Activated CD8-positive, alpha-beta memory T cell treated with anti-CD3 and anti-CD28 coated beads for 48 hours (primary cell): ENCODE data around the gene HSDL2.
A peak's percentile ranks its signal among the peaks of the same experiment; 100 is the strongest.

Experiments
- DNase-seq, 3 experiments: peaks; one replicate each; pipeline ENCODE4 v3.0.0-alpha.2; 2020; ENCODE audit warnings: low read depth in 2 of 3, low spot score in 2 of 3

The HSDL2 gene

DNA sequence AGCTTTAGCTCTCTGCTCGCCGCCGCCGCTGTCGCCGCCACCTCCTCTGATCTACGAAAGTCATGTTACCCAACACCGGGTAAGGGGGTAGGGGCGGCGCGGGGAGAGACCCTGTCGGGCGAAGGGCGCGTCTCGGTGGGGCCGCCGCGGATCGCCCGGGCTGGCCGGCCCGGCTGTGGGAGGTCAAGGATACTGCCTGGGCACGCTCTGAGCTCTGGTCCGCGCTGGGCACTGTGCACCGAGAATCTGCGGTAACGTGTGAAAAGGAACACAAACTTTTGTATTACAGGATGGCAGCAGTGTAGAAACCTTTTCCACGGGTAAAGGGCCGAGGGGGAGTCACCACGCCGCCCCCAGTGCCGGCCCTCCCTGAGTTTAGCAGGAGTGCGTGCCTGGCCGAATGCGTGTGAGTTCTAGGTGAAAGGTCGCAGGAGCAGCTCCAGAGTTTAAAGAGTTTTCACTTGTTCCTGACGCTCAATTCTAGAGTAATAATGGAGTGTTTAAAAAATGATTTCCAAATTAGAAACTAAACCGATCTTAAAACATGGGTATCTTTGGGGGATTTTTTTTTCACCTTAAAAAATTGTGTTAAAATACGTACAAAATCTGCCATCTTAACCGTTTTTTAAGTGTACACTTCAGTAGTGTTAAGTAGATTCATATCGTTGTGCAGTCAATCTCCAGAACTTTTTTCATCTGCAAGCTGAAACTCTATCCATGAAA, at the start of gene HSDL2:
HSDL2 (plus strand) TSS at position 7 of the 723 bp plus-strand sequence; CDS start at position 63, 56 bp downstream.
- DNase-seq = no peak

DNA sequence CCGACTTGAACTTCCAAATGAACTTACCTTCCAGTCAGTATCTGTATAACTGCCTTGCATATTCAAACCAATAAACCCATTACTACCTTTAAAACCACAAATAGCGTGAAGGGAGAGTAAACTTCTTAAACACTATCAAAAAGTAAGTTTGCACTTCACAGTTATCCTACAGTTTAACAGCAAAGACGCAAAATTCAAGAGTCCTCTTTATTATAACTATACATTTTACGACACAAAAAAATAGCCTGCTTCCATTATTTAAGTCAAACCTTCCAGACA, 48.3 kb upstream of the HSDL2 start:
- no peak for DNase-seq

DNA sequence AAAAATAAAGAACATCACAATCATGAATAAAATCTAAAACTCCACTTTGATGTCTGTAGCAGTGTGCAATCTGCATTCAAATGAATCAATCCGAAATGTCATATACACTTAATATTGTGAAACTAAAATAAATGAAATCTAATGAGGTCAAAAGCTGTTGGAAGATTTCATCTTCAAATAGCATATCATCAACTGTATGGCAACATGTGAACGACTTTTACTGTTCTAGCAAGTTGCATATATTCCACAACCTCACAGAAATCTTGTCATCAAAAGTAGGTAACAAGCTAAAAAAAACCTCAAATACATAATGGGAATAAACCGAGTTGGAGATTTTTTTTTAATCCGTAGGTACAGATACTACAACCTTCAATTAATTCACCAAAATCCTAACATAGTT, 47.7 kb upstream of the HSDL2 start:
- DNase-seq = no peak

DNA sequence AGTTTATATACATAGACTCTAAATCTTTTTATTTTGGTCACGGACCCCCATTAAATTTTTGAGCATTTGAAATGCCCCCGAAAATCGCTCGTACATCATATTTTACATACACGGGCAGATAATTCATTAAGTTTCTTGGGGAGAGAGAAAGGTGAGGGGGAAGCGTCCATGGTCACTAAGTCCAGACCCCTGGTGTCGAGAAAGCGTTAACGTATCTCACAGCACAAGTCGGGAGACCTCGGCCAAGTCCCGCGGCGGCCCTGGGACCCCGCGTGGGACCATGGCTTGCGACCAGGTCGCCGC, 47.3 kb upstream of the HSDL2 start:
- no peak for DNase-seq

DNA sequence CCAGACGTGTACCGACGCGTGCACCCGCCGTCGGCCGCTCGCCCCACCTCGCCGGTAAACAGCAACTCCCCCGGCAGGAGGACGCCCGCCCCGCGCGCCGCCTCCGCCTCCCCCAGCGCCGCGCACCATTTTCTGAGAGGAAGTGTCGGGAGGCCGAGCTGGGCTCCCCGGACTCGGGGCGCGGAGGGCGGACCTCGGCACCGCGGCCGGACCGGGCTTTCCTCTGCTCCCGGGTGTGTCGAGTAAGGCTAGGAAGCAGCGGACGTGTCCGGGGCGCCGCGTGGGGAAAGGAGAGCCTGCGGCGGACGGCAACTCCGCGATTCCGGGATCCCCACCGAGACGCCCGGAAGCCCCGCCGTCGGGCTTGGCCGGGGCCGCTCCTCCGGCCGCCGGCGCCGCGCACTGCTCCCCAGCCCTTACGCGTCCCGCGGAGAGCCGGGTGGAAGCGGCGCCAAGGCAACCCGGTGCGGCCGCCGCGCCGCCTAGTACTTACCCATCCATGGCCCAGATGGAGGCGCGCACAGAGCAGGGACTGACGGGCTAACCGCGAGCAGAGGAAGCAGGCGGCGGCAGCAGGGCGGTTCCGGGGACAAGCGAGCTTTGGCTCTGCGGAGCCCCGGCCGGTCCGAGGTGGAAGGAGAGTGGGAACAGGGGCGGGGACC, 46.8 kb upstream of the HSDL2 start, which contains the start of gene PTBP3:
PTBP3 (minus strand) TSS at position 643 of the 662 bp plus-strand sequence. CDS start 35,754 bp downstream, outside the sequence.
- DNase-seq = peak; percentile 48 to 60 (median 54)

DNA sequence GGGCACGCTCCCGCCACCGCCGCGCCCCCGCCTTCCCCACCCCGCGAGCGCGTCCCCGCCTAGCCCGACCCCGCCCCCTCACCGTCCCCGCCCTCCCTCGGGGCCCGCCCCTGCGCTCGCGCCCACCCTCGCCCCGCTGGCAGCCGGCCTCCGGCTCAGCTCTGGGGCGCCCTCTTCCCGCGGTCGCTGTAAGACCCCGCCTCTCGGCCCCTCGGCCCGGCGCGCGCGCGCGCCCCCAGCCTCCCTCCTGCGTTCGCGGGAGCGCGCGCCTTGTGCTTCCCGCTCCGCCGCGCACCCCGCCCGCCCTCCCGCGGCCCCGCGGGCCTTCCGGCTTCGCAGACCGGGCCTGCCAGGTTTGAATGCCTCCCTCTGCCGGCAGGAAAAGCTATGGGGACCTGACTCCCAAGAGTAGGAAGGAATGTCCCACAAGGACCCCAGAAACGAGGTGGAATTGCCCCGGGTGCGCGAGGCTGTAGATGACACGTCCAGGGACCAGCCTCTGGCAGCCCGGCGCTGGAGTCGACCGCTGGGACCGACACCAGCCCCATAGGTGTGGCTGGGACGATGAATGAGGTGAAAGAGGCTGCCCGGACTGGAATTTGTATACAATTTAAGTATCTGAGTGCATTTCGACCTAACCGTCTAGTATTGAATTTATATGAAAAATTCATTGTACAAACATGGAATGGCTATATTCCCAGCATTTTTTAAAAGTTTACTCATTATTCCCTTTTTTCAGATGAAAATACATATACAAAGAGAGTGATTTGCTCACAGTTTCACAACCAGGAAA, 46.1 kb upstream of the HSDL2 start:
- peak; percentile 86 to 92 (median 89) for DNase-seq

DNA sequence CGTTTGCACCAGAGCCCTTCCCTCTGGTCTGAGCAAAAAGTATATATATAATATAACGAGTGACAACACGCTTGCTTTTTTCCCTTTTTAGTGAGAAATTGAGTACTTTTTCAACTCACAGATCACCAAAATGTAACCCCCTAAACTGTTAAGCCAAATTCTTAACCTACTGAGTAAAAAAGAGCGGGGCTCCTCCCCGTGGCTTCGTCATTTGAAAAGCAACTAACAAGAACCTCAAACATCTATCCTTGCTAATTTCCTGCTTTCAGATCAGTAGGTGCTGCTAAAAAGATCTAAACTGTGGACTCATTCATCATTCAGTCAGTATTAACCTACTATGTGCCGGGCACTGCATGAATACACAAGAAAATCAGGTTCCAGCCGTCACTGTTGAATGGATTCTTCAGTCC, 45.5 kb upstream of the HSDL2 start:
- peak in 1 of 3 experiments; percentile 9 for DNase-seq

DNA sequence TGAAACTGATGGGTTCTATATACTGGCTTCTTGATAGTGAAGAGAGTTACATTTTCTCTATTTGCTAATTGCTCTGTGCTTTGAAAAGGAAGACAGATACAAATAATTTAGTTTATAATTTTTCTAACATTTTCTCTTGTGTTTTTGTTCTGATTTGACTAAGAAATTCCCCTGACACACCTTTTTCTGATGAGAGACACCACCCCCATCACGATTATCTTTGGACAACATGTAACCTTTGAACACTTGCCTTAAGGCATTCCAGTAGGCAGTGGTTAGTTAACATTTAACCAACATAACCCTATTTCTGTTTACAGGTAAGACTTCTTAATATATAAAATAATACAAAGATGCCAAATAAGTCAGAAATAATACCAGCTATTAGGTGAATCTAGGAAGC, 42.4 kb upstream of the HSDL2 start:
- DNase-seq = no peak

DNA sequence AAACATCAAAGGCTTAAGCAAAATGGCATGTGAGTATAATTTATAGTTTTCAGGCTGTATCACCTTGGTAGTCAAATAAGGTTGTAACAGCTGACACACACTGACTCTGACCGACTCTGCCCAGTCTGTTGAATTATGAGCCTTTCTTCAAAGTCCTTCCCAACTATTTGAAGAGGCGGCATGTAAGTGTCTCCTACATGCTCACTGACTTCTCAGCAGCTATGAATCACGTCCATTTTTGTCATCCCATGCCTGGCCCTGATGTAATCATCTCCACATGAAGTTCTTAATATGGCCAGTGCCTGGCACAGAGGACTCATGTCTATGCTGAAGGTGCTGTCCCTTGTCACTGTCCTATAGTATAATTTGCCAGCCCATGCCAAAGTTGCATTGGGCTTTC, 41.3 kb upstream of the HSDL2 start:
- DNase-seq = no peak

DNA sequence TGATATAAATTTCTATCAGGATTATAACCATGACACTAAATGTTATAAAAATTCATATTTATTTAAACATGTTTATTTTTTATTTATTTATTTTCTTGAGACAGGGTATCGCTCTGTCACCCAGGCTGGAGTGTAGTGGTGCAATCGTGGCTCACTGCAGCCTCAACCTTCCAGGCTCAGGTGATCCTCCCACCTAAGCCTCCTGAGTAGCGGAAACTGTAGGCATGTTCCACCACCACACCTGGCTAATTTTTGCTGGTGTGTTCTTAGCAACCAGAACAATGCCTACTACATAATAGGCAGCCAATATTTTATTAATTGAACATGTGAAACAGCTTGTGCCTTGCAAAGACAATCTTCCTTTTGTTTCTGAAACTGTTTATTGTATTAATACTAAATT, 40.0 kb upstream of the HSDL2 start:
- DNase-seq = no peak

DNA sequence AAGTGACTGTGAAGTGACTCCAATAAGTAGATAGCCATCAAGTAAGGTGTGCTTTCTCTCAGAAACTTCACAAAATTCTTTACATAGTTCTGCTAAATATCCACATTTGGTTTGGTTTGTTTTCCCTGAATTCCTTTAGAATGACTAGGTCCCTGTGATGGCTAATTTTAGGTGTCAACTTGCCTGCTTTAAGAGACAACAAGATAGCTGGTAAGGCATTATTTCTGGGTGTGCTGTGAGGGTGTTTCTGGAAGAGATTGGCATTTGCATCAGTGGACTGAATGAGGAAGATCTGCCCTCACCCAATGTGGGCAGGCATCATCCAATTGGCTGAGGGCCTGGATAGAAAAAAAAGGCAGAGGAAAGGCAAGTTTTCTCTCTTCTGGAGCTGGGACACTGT, 38.2 kb upstream of the HSDL2 start:
- no peak for DNase-seq

DNA sequence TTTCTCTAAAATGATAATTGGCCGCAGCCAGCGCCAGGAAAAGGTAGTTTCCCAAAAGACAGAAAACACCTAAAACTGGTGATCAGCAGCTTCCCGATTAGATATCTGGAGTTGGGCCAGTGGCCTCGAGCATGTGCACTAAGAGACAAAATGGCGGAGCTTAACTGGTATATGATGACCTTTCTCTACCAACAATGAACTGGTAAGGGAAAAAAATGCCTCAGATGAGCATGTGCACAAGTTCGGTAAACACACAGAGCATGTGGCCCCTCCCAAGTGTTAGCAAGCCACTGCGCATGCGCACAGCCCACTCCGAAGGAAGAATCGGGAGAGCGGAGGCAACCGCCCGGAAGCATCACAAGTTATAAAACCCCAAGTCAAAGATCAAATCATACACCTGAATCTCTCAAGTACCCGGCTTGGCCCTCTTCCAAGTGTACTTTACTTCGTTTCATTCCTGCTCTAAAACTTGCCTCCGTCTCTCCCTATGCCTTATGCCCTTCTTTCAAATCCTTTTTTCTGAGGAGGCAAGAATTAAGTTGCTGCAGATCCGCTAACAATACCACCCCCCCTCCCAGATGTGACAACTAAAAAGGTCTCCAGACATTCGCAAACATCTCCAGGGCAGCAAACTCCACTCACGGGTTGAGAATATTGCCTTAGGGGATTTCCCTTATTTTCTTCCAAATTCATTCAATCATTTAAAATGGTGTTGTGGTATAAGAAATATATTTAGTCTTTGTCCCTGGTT, 31.5 kb upstream of the HSDL2 start:
- DNase-seq = peak; percentile 56 to 71 (median 57)

DNA sequence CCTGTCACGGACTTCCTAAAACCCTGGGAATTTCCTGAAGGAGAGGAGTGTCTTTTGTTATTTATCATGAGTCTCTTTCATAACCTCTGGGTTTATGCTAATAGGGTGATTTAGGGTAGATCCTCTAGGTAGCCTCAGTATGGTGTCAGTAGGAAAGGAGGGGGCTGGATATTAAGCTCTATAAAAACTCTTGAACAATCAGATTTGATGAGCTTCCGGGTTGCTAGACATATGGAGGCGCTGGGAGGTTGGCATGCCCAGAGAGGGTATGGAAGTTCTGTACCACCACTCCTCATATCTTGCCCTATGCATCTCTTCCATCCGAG, 30.9 kb upstream of the HSDL2 start:
- no peak for DNase-seq

DNA sequence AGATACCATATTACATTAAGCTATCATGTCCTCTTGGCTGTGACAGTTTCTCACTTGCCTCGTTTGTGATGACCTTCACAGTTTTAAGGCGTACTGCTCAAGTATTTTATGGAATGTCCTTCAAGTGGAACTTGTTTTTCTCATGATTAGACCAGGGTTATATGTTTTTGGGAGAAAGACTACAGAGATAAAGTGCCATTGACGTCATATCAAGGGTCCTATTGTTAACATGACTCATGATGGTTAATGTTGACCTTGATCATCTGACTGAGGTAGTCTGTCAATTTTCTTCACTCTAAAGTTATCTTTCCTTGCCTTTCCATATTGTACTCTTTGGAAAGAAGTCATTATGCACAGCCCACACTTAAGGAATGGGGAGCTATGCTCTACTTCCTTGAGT, 28.7 kb upstream of the HSDL2 start:
- no peak for DNase-seq

DNA sequence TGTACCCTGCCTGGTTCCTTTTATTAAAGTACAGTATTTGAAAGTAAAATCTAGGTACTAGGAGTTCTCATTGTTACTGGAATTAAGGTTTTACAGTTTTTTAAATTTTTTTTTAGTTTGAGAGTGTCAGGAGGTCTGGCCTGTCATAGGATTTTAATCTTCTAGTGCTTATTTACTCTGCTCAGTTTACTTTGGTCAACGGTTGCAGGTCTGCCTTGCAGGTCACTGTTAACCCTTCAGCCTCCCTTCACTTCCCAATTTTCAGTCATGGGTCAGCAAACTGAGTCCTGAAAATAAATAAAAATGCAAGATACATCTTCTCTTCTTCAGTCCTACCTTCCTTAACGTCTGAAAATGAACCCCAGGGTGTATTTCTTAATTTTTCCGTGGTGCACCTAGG, 27.7 kb upstream of the HSDL2 start:
- no peak for DNase-seq

DNA sequence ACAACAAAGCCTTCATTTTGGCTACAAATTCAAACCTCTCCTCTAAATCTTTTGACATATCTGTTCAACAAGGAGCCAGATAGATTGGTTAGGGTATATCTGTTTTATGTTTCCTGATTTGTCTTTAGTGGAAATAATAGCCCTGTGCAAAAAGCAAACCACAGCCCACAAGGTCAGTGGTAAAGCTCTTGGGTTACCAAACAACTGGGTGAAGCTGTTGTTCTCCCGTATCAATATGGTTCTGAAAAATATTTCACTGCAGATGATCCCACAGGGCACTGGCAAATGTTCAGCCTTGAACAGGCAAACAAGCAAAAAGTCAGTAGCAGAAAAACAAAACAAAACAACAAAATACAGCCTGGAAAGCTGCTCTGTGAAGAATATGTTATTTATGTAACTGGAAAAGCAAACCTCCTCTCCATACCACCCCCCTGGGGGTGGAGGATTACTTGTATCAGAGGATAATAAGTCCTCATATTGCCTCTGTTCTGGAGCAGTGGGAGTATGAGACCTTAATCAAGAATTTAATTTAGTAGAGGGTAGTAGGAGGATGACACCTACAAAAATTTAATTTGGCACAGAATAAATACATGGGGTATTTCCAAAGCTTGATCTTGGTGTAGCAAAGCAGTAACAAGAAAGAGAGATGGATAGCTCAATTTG, 25.7 kb upstream of the HSDL2 start:
- DNase-seq = no peak

DNA sequence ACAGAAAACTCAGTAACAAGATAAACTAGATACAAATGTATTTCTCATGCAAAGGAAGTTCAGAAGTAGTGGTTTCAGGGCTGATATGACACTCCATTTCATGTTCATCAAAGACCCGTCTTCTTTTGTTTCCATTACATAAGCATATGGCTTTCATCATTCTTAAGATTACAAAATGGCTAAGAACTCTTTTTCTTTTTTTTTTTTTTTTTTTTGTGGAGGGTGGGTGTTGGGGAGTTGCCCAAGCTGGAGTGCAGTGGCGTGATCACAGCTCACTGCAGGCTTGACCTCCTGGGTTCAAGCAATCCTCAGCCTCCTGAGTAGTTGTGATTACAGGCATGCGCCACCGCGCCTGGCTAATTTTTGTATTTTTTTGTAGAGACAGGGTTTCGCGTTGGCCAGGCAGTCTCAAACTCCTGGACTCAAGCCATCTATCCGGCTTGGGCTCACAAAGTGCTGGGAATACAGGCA, 24.4 kb upstream of the HSDL2 start:
- DNase-seq = no peak

DNA sequence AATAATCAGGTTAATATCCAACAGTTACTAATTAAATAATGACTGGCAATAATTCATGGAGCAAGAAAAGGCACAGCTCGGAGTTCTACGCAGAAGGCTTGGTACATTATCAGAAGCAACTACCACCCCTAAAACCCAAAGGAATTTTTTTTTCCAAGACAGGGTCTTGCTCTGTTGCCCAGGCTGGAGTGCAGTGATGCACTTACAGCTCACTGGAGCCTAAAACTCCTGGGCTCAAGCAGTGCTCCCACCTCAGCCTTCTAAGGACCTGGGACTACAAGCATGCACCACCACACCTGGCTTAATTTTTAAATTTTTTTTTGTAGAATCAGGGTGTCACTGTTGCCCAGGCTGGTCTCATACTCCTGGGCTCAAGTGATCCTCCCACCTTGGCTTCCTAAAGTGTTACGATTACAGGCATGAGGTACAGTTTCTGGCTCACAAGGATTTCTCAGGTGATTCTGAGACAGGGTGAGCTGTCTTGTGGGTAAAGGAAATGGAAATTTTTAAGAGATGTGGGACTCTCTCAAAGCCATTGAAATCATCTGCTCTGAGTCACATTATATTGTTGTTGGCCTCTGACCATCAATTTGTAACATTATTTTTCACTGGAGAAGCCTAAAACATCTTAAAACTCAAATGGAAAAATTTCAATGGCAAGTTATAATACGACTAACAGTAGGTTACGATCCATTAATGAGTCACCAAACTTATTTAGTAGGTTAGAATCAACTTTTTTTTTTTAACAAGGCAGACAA, 19.7 kb upstream of the HSDL2 start:
- DNase-seq = no peak

DNA sequence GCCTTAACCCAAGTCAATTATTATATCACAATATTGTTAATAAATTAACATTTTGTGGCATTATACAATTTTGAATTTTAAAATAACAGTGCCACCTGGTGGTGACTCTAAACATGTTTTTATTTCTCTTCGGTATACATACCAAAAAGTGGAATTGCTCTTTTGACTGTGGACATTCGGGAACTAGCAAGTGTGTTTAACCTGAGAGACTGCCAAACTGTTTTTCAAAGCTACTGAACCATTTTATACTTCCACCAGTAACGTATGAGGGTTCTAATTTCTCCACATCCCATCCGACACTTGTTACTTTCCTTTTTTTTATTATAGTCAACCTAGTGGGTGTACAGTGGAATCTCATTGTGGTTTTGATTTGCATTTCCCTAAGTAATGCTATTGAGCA, 18.3 kb upstream of the HSDL2 start:
- no peak for DNase-seq

DNA sequence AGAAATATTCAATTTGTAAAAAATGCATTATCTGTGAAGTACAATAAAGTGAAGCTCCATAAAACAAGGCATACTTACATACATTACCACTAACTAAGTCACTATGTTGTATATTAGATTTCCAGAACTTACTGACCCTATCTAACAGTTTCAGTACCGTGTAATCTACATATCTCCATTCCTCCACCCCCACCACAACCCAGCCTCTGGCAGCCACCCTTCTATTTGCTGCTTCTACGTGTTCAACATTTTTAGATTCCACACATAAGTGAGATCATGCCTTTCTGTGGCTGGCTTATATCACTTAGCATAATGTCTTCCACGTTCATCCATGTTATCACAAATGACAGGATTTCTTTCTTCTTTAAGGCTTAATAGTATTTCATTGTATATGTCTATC, 15.1 kb upstream of the HSDL2 start:
- no peak for DNase-seq
